HEK293 (cell line): Measurements from ENCODE around the gene SPIRE1.
"Not testable (repeated sequence)": the region's sequence is repeated elsewhere in the genome, so short reads cannot be mapped to it uniquely, and the experiment has no call there.

ENCODE experiments used
- CTCF ChIA-PET: fragments of 350-600 bp; formaldehyde crosslinking; extraction: SDS; loops from one replicate; lab custom pipeline; 2021; ENCODE audit warnings: antibody characterized with exemption; lab: Yijun Ruan, JAX
- POLR2A ChIA-PET: fragments of 300-600 bp; formaldehyde crosslinking; extraction: SDS; loops from one replicate; lab custom pipeline; 2020; ENCODE audit warnings: antibody characterized with exemption, inconsistent platforms; lab: Yijun Ruan, JAX
- H3K27ac ChIP-seq: fragments of 200-500 bp; sonication (Bioruptor generic); 2 replicates; pipeline ENCODE4 v1.5.1; 2014; ENCODE audit warnings: low read depth, low read length, control low read depth, inconsistent platforms; ENCODE audit errors: extremely low read depth
- H3K36me3 ChIP-seq, 2 experiments: fragments of 200-500 bp in 1 of 2; sonication (Bioruptor generic) in 1 of 2; 1 replicate in 1 of 2; 2 replicates in 1 of 2; pipeline ENCODE4 v1.5.1; 2014 to 2017; ENCODE audit warnings: inconsistent platforms in 2 of 2, low read length in 2 of 2; ENCODE audit not compliant: control insufficient read depth in 2 of 2, insufficient read depth in 1 of 2
- H3K4me1 ChIP-seq: fragments of 200-500 bp; sonication (Bioruptor generic); 2 replicates; pipeline ENCODE4 v1.5.1; 2014; ENCODE audit warnings: mild to moderate bottlenecking, low read length, inconsistent platforms; ENCODE audit not compliant: control insufficient read depth, insufficient read depth
- H3K4me3 ChIP-seq: 2 replicates; pipeline ENCODE4 v1.5.1; 2011; ENCODE audit warnings: low read depth, mild to moderate bottlenecking, control low read depth, low read length, moderate library complexity
- H3K9me3 ChIP-seq: fragments of 200-500 bp; sonication (Bioruptor generic); 2 replicates; pipeline ENCODE4 v1.5.1; 2014; ENCODE audit warnings: low read depth, low read length, inconsistent platforms; ENCODE audit not compliant: control insufficient read depth, insufficient read depth
- FEZF1 ChIP-seq: fragments of 450-650 bp; formaldehyde crosslinking; IDR thresholded peaks from 2 replicates; pipeline ENCODE4 v1.5.1; 2016; ENCODE audit warnings: missing biosample characterization, missing genetic modification characterization
- KLF8 ChIP-seq: fragments of 450-650 bp; formaldehyde crosslinking; IDR thresholded peaks from 2 replicates; pipeline ENCODE4 v1.5.1; 2016; ENCODE audit warnings: missing biosample characterization, missing genetic modification characterization
- MYNN ChIP-seq: fragments of 450-650 bp; formaldehyde crosslinking; IDR thresholded peaks from 2 replicates; pipeline ENCODE4 v1.5.1; 2016; ENCODE audit warnings: missing biosample characterization, missing genetic modification characterization, borderline replicate concordance
- MZF1 ChIP-seq: fragments of 450-650 bp; formaldehyde crosslinking; IDR thresholded peaks from 2 replicates; pipeline ENCODE4 v1.5.1; 2017; ENCODE audit warnings: missing biosample characterization, missing genetic modification characterization, borderline replicate concordance
- WT1 ChIP-seq: fragments of 450-650 bp; formaldehyde crosslinking; IDR thresholded peaks from 2 replicates; pipeline ENCODE4 v1.5.1; 2016; ENCODE audit warnings: missing biosample characterization, missing genetic modification characterization
- ZBTB8A ChIP-seq: fragments of 450-650 bp; formaldehyde crosslinking; IDR thresholded peaks from 2 replicates; pipeline ENCODE4 v1.5.1; 2016; ENCODE audit warnings: missing biosample characterization, missing genetic modification characterization
- ZNF121 ChIP-seq: fragments of 450-650 bp; formaldehyde crosslinking; IDR thresholded peaks from 2 replicates; pipeline ENCODE4 v1.5.1; 2016; ENCODE audit warnings: missing biosample characterization, missing genetic modification characterization
- ZNF138 ChIP-seq: fragments of 450-650 bp; formaldehyde crosslinking; IDR thresholded peaks from 2 replicates; pipeline ENCODE4 v1.5.1; 2016; ENCODE audit warnings: missing biosample characterization, missing genetic modification characterization, borderline replicate concordance
- ZNF175 ChIP-seq: fragments of 450-650 bp; formaldehyde crosslinking; IDR thresholded peaks from 2 replicates; pipeline ENCODE4 v1.5.1; 2016; ENCODE audit warnings: missing biosample characterization, missing genetic modification characterization
- ZNF23 ChIP-seq: fragments of 450-650 bp; formaldehyde crosslinking; IDR thresholded peaks from 2 replicates; pipeline ENCODE4 v1.5.1; 2016; ENCODE audit warnings: missing biosample characterization, missing genetic modification characterization, borderline replicate concordance
- ZNF280C ChIP-seq: fragments of 450-650 bp; formaldehyde crosslinking; IDR thresholded peaks from 2 replicates; pipeline ENCODE4 v1.5.1; 2016; ENCODE audit warnings: missing biosample characterization, missing genetic modification characterization
- ZNF341 ChIP-seq: fragments of 450-650 bp; formaldehyde crosslinking; IDR thresholded peaks from 2 replicates; pipeline ENCODE4; 2016; ENCODE audit warnings: low read depth, missing biosample characterization, missing genetic modification characterization
- ZNF423 ChIP-seq: fragments of 450-650 bp; formaldehyde crosslinking; IDR thresholded peaks from 2 replicates; pipeline ENCODE4 v1.5.1; 2016; ENCODE audit warnings: missing biosample characterization, missing genetic modification characterization
- ZNF548 ChIP-seq: fragments of 450-650 bp; formaldehyde crosslinking; IDR thresholded peaks from 2 replicates; pipeline ENCODE4 v1.5.1; 2016; ENCODE audit warnings: missing biosample characterization, missing genetic modification characterization
- ZNF629 ChIP-seq: fragments of 450-650 bp; formaldehyde crosslinking; IDR thresholded peaks from 2 replicates; pipeline ENCODE4 v1.5.1; 2017; ENCODE audit warnings: missing biosample characterization, missing genetic modification characterization
- ZNF660 ChIP-seq: fragments of 450-650 bp; IDR thresholded peaks from 2 replicates; pipeline ENCODE4 v1.5.1; 2018; ENCODE audit warnings: missing biosample characterization, mild to moderate bottlenecking, missing genetic modification characterization
- ZNF701 ChIP-seq: fragments of 450-650 bp; formaldehyde crosslinking; IDR thresholded peaks from 2 replicates; pipeline ENCODE4 v1.5.1; 2016; ENCODE audit warnings: missing biosample characterization, missing genetic modification characterization

SPIRE1 gene

GRCh38 chr18:12554796-12555388, 103.0 kb downstream of the SPIRE1 start:
- no peak overlapping the region for H3K27ac ChIP-seq
- no peaks in the 10 kb centered on the region for H3K36me3 ChIP-seq
- no peak for TF ChIP-seq ZNF23
- no peak for TF ChIP-seq KLF8
- no peak for TF ChIP-seq ZNF138 (tag by site-specific recombination)
- TF ChIP-seq ZNF175 (tag by site-specific recombination), result no peak
- TF ChIP-seq ZNF280C (tag by site-specific recombination), result no peak
- no peak overlapping the region for H3K4me3 ChIP-seq
- CTCF ChIA-PET, result interaction anchor here (0.7 kb wide), 1 partner anchor 18 kb away, joined by 3 read pairs; no protein-coding TSS in a partner anchor
- H3K4me1 ChIP-seq, result no peaks in the 10 kb centered on the region
- POLR2A ChIA-PET, result no interaction called here
- no peaks in the 10 kb centered on the region for H3K9me3 ChIP-seq

GRCh38 chr18:12552879-12553242, 105.0 kb downstream of the SPIRE1 start:
- H3K27ac ChIP-seq, result no peak overlapping the region
- POLR2A ChIA-PET, result no interaction called here
- TF ChIP-seq WT1 (tag by site-specific recombination), result no peak
- no peak for TF ChIP-seq ZNF121 (tag by site-specific recombination)
- no peak for TF ChIP-seq ZNF660
- no peak for TF ChIP-seq ZBTB8A (tag by site-specific recombination)
- no peak for TF ChIP-seq MYNN (tag by site-specific recombination)
- TF ChIP-seq ZNF701 (tag by site-specific recombination), result no peak
- TF ChIP-seq MZF1 (tag by site-specific recombination), result no peak
- no peak for TF ChIP-seq FEZF1
- no peak for TF ChIP-seq ZNF629
- TF ChIP-seq ZNF423 (tag by site-specific recombination), result no peak
- TF ChIP-seq ZNF548 (tag by site-specific recombination), result no peak
- TF ChIP-seq ZNF341 (tag by site-specific recombination), result no peak
- no peaks in the 10 kb centered on the region for H3K4me1 ChIP-seq
- no peak overlapping the region for H3K4me3 ChIP-seq
- H3K36me3 ChIP-seq, result no peaks in the 10 kb centered on the region
- no peaks in the 10 kb centered on the region for H3K9me3 ChIP-seq
- CTCF ChIA-PET, result no interaction called here

GRCh38 chr18:12551943-12552878, 105.7 kb downstream of the SPIRE1 start:
- H3K27ac ChIP-seq, CTCF ChIA-PET, H3K9me3 ChIP-seq, H3K4me1 ChIP-seq, H3K36me3 ChIP-seq, H3K4me3 ChIP-seq: not testable (repeated sequence)
- POLR2A ChIA-PET, result interaction anchor here (0.6 kb wide), 1 partner anchor 14 kb away, joined by 3 read pairs; no protein-coding TSS in a partner anchor

GRCh38 chr18:12551466-12551865, 106.4 kb downstream of the SPIRE1 start:
- ChIA-PET POLR2A (interaction anchor here (0.6 kb wide), 1 partner anchor 13 kb away, joined by 3 read pairs; no protein-coding TSS in a partner anchor), CTCF (interaction anchor here (0.7 kb wide), 1 partner anchor 225 kb away, joined by 4 read pairs; no protein-coding TSS in a partner anchor)
- not testable (repeated sequence) for H3K27ac ChIP-seq, H3K4me3 ChIP-seq, H3K4me1 ChIP-seq, H3K9me3 ChIP-seq, H3K36me3 ChIP-seq
